K562 (cell line): ENCODE results near the gene HLA-DPA1. TPM values are rescaled to one million over a fixed set of nuclear protein-coding genes. Genes with fewer than 3 reads are reported as not detected.

ENCODE experiments used
- ATAC-seq: fragments of 200-7000 bp; cut with Tn5 transposase; 3 replicates; pipeline ENCODE4 v1.9.1; 2020; ENCODE audit warnings: moderate library complexity
- BruUV-seq: library from RNA; stranded (reverse); fragments of 400-500 nt; replicated peaks from 2 replicates; lab custom pipeline; 2021; lab: Mats Ljungman, UMichigan
- CTCF ChIA-PET: fragments of 300-600 bp; formaldehyde crosslinking; extraction: SDS; loops from one replicate; lab custom pipeline; 2021; ENCODE audit warnings: low intra/inter-chr PET ratio; lab: Yijun Ruan, JAX
- POLR2A ChIA-PET: fragments of 300-600, 350-650 bp; sonication (Branson Sonifier 250); formaldehyde crosslinking; extraction: SDS; loops from one replicate; lab custom pipeline; 2021; ENCODE audit warnings: antibody characterized with exemption, inconsistent platforms; lab: Yijun Ruan, JAX
- DNase-seq, 4 experiments: peaks; one replicate each; pipeline versions ENCODE4 v3.0.0 to v3.0.0-alpha.2; 2011 to 2018; ENCODE audit warnings: low spot score in 3 of 4, mixed read lengths in 3 of 4; ENCODE audit errors: extremely low read depth in 1 of 4
- FAIRE-seq: peaks from 2 replicates; lab custom pipeline; 2011; peaks lifted over from hg19 to GRCh38; lab: Jason Lieb, UNC
- H2AFZ ChIP-seq: 2 replicates; pipeline ENCODE4 v1.6.0; 2011; ENCODE audit warnings: low read depth, low read length, control low read depth, inconsistent platforms
- H3K27ac ChIP-seq: fragments of 200-600 bp; 3 replicates; pipeline ENCODE4 v1.8.0; 2011; ENCODE audit warnings: low read depth, mild to moderate bottlenecking, control low read depth, inconsistent platforms, low read length, moderate library complexity, mixed read lengths; ENCODE audit errors: extremely low read depth
- H3K27me3 ChIP-seq, 2 experiments: fragments of 300-600 bp in 1 of 2; 2 replicates in 1 of 2; 3 replicates in 1 of 2; pipeline versions ENCODE4 v1.6.0 to v1.8.0; 2011; ENCODE audit warnings: inconsistent platforms in 2 of 2, low read length in 2 of 2, mild to moderate bottlenecking in 1 of 2, mixed read lengths in 1 of 2, moderate library complexity in 1 of 2; ENCODE audit not compliant: control insufficient read depth in 2 of 2, insufficient read depth in 2 of 2
- H3K36me3 ChIP-seq: fragments of 300-600 bp; 3 replicates; pipeline ENCODE4 v1.8.0; 2011; ENCODE audit warnings: mild to moderate bottlenecking, low read length, inconsistent platforms; ENCODE audit not compliant: control insufficient read depth, insufficient read depth
- H3K4me1 ChIP-seq, 2 experiments: fragments of 200-600 bp in 1 of 2; replicated peaks in 1 of 2; 2 replicates in 1 of 2; 3 replicates in 1 of 2; pipeline versions ENCODE4 v1.5.1 to v1.8.0; 2011; ENCODE audit warnings: inconsistent platforms in 2 of 2, low read length in 2 of 2, mild to moderate bottlenecking in 1 of 2, mixed read lengths in 1 of 2, moderate library complexity in 1 of 2; ENCODE audit not compliant: control insufficient read depth in 2 of 2, insufficient read depth in 2 of 2
- H3K4me2 ChIP-seq: 2 replicates; pipeline ENCODE4 v1.6.1; 2011; ENCODE audit warnings: low read length, control low read depth, inconsistent platforms, mixed read lengths; ENCODE audit not compliant: insufficient read depth
- H3K4me3 ChIP-seq: fragments of 200-600 bp; sonication (generic), shearing (Covaris generic); 2 replicates; pipeline ENCODE4 v1.5.1; 2016; ENCODE audit warnings: control low read depth, inconsistent platforms
- H3K79me2 ChIP-seq: fragments of 200-600 bp; 3 replicates; pipeline ENCODE4 v1.8.0; 2011; ENCODE audit warnings: low read length, inconsistent platforms; ENCODE audit not compliant: control insufficient read depth, insufficient read depth
- H3K9ac ChIP-seq, 2 experiments: 2 replicates each; pipeline versions ENCODE4 v1.6.0 to v1.6.1; 2011; ENCODE audit warnings: low read depth in 2 of 2, low read length in 2 of 2, control low read depth in 1 of 2, inconsistent platforms in 1 of 2, mild to moderate bottlenecking in 1 of 2, mixed read lengths in 1 of 2; ENCODE audit not compliant: insufficient read depth in 1 of 2
- H3K9me1 ChIP-seq: one replicate; pipeline ENCODE4 v1.6.0; 2011; ENCODE audit warnings: inconsistent platforms, mild to moderate bottlenecking, low read length, moderate library complexity; ENCODE audit not compliant: control insufficient read depth, insufficient read depth
- H3K9me3 ChIP-seq: replicated peaks from 2 replicates; pipeline ENCODE4 v1.5.1; 2011; ENCODE audit warnings: low read depth, low read length, inconsistent platforms; ENCODE audit not compliant: control insufficient read depth, insufficient read depth
- H4K20me1 ChIP-seq: replicated peaks from 2 replicates; pipeline ENCODE4 v1.6.1; 2011; ENCODE audit warnings: low read length, inconsistent platforms, mixed read lengths; ENCODE audit not compliant: control insufficient read depth, insufficient read depth
- HNRNPH1 ChIP-seq: fragments of 200-400 bp; formaldehyde crosslinking; optimal IDR thresholded peaks from 2 replicates; pipeline ENCODE3; 2017; ENCODE audit warnings: low read depth, mild to moderate bottlenecking, low read length, moderate library complexity
- ZBTB7A ChIP-seq: IDR thresholded peaks from 2 replicates; pipeline ENCODE4 v1.6.1; 2011; ENCODE audit warnings: low read depth, mild to moderate bottlenecking, low read length, moderate library complexity, borderline replicate concordance; ENCODE audit not compliant: control insufficient read depth
- WGBS: fragments of 100-300 bp; shearing (Covaris generic); methylation state at CpG from one replicate; pipeline ENCODE4 v1.1.6; 2016; ENCODE audit warnings: low coverage, mixed read lengths; ENCODE audit not compliant: insufficient coverage; ENCODE audit errors: missing lambda C conversion rate; 5-methylcytosine and 5-hydroxymethylcytosine counted together
- in situ Hi-C: fragments of 300-500 bp; cut with MboI; formaldehyde crosslinking; loops from 4 replicates; pipeline ENCODE4 v1.15.0; 2018; ENCODE audit warnings: inconsistent platforms, mixed read lengths
- intact Hi-C: fragments of 100-400 bp; cut with micrococcal nuclease; formaldehyde crosslinking; loops from 2 replicates; pipeline ENCODE4 v1.14.2; 2022
- polyA plus RNA-seq, 8 experiments: library from polyadenylated mRNA; depleted of rRNA in 4 of 8; stranded (reverse) in 5 of 8; unstranded in 3 of 8; fragments of >200 nt; fragmentation: Nextera tagmentation in 2 of 8; fragmentation: Illumina TruSeq in 1 of 8; extraction: Ambion mirVana in 2 of 8; extraction: Trizol in 1 of 8; gene quantifications; 2 replicates each; pipeline versions ENCODE4 v1.2.1 to v1.2.3, GENCODE V29; 2011 to 2014; ENCODE audit warnings: inconsistent platforms in 1 of 8, missing spikeins in 1 of 8
- total RNA-seq, 7 experiments: library from RNA; depleted of rRNA in 6 of 7; stranded (reverse); fragments of >200 nt in 6 of 7; fragmentation: Illumina TruSeq in 2 of 7; extraction: Trizol in 2 of 7; gene quantifications; 2 replicates each; pipeline versions ENCODE4 v1.2.1 to v1.2.3, GENCODE V29; 2011 to 2021; ENCODE audit warnings: low replicate concordance in 1 of 7
- TF ChIP-seq, protein P1 (sequence below): fragments of 450-650 bp; IDR thresholded peaks from 2 replicates; pipeline ENCODE4 v1.6.1; 2017; ENCODE audit warnings: mild to moderate bottlenecking, moderate library complexity

The HLA-DPA1 gene
- total and polyA plus RNA-seq, 9 of the 15 experiments (the other 6 are each of a cell fraction or from before 2014, with no cell fraction given), result 0.23 to 0.93 (median 0.55) TPM

DNA sequence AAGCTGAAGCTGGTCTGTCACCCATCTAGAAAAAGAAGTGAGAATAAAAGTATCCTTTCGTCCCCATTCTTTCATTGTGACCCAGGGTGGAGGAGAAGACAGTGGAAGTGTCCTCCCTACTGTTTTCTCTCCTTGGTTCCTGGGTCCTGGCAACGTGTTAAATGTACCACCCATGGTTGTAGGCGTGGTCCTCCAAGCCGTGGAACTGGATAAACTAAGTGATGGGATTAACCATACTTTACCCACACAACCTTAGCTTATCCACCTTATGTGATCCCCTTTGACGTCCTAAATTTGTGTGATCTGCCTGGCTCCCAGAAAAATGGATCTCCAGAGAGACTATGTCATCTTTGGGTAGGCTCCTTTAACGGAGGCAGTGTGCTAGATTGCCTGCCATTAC is 49.7 kb upstream of the HLA-DPA1 start:
- no peaks in the 10 kb centered on the region for H3K9me1 ChIP-seq
- no peak for FAIRE-seq
- no peak overlapping the region; the same call in 1 of the 2 replicates for H3K4me2 ChIP-seq
- ChIA-PET POLR2A (interaction anchor here (1.2 to 2.5 kb wide), 2 partner anchors 125 to 149 kb away, joined by 5 to 12 read pairs; partner anchors contain the start of genes RPS18 and VPS52), CTCF (interaction anchor here (0.5 to 3.3 kb wide), 11 partner anchors 19 to 456 kb away, joined by 3 to 26 read pairs (median 4); partner anchors contain the start of genes B3GALT4 and WDR46)
- H3K4me3 ChIP-seq, result no peak overlapping the region
- H3K27me3 ChIP-seq, result peaks cover 5 to 17% of the 10 kb centered on the region in 2 experiments; a peak in 4 of 5 replicates
- no peaks in the 10 kb centered on the region for H4K20me1 ChIP-seq
- 4% methylated on average over 6 of the region's 6 CpGs for WGBS
- peak overlapping the region; percentile 53; the same call in 1 of the 2 replicates for H2AFZ ChIP-seq
- no peaks in the 10 kb centered on the region for H3K36me3 ChIP-seq
- BruUV-seq, result no TSS peak
- H3K79me2 ChIP-seq, result no peaks in the 10 kb centered on the region
- in situ Hi-C loops, result no loop called here
- no peak for TF ChIP-seq HNRNPH1
- TF ChIP-seq, protein P1, sequence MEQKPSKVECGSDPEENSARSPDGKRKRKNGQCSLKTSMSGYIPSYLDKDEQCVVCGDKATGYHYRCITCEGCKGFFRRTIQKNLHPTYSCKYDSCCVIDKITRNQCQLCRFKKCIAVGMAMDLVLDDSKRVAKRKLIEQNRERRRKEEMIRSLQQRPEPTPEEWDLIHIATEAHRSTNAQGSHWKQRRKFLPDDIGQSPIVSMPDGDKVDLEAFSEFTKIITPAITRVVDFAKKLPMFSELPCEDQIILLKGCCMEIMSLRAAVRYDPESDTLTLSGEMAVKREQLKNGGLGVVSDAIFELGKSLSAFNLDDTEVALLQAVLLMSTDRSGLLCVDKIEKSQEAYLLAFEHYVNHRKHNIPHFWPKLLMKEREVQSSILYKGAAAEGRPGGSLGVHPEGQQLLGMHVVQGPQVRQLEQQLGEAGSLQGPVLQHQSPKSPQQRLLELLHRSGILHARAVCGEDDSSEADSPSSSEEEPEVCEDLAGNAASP, result no peak
- no peak for TF ChIP-seq ZBTB7A
- TF ChIP-seq, all 486 proteins: peak for 0
- intact Hi-C loops, result loop anchor here (1.0 to 10.0 kb wide), 4 partner anchors 25 to 302 kb away; partner anchors contain the start of gene SYNGAP1
- Histone ChIP-seq H3K9me3 (0 out of 2 replicates have a peak, but pooled peaks cover 5% of the 10 kb centered on the region), H3K4me1 (no peaks in the 10 kb centered on the region), H3K27ac (no peak overlapping the region), H3K9ac (no peak overlapping the region)
- DNase-seq, result no peak
- no peak for ATAC-seq
